ENCODE data around the gene JPH2. TPM values are rescaled to one million over a fixed set of nuclear protein-coding genes. Genes with fewer than 3 reads are reported as not detected.

The JPH2 gene
- total RNA-seq, 4 donors from 2014 or later, result 173 to 442 (median 242) TPM

DNA sequence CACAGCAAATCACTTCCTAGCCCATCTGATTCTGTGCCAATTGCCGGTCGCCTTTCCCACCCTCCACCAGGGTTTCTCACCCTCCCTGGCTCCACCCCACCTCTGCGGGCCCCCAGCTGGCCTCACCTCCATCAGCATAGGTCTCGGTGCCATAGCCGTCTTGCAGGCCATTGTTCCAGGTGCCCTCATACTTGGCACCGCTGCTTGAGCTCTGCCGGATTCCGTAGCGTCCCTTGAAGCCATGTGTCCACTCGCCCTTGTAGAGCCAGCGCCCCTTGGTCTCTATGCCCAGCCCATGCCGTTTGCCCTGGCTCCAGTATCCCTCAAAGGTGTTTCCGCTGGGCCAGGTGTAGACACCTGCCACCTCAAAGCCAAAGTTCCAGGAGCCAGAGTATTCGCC lies 787 bp downstream of the JPH2 start:
- H3K27me3 ChIP-seq, result no peaks in the 10 kb centered on the region
- peaks cover 3 to 70% (median 5%) of the 10 kb centered on the region in 3 donors for H3K4me1 ChIP-seq
- TF ChIP-seq EP300 (IDR thresholded peaks at IDR 0.05) (no peak), POLR2A (IDR thresholded peaks at IDR 0.05) (peak in 1 of 2 donors; percentile 22), POLR2AphosphoS5 (IDR thresholded peaks at IDR 0.05) (peak; percentile 17)
- TF ChIP-seq, protein P1, sequence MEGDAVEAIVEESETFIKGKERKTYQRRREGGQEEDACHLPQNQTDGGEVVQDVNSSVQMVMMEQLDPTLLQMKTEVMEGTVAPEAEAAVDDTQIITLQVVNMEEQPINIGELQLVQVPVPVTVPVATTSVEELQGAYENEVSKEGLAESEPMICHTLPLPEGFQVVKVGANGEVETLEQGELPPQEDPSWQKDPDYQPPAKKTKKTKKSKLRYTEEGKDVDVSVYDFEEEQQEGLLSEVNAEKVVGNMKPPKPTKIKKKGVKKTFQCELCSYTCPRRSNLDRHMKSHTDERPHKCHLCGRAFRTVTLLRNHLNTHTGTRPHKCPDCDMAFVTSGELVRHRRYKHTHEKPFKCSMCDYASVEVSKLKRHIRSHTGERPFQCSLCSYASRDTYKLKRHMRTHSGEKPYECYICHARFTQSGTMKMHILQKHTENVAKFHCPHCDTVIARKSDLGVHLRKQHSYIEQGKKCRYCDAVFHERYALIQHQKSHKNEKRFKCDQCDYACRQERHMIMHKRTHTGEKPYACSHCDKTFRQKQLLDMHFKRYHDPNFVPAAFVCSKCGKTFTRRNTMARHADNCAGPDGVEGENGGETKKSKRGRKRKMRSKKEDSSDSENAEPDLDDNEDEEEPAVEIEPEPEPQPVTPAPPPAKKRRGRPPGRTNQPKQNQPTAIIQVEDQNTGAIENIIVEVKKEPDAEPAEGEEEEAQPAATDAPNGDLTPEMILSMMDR (IDR thresholded peaks at IDR 0.05), result no peak
- no peaks in the 10 kb centered on the region for H3K36me3 ChIP-seq
- H3K9me3 ChIP-seq, result no peaks in the 10 kb centered on the region
- H3K4me3 ChIP-seq, result peak overlapping the region; percentile 78 to 80
- no peak for ATAC-seq
- WGBS, 2 donors (ENCODE audit: low coverage in 1 of 2), result 22 to 31% methylated on average over 9 to 10 of the region's 14 CpGs
- H3K27ac ChIP-seq, result peak overlapping the region; percentile 93 to 96 (median 96)

DNA sequence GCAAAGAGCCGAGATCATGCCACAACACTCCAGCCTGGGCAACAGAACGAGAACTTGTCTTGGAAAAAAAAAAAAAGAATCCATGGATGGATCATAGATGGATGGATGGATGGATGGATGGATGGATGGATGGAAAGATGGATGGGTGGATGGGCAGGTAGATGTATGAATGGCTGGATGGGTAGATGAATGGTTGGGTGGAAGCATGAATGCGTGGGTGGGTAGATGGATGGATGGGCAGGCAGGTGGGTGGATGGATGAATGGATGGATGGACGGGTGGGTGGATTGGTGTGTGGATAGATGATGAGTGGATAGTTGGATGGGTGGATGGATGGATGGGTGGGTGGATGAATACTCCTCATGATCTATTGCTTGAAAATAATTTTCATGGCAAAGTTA lies 1.4 kb downstream of the JPH2 start:
- peak overlapping the region; percentile 93 to 96 (median 96) for H3K27ac ChIP-seq
- peaks cover 3 to 73% (median 5%) of the 10 kb centered on the region in 3 donors for H3K4me1 ChIP-seq
- no peak for ATAC-seq
- no peaks in the 10 kb centered on the region for H3K9me3 ChIP-seq
- TF ChIP-seq EP300 (IDR thresholded peaks at IDR 0.05) (no peak), POLR2A (IDR thresholded peaks at IDR 0.05) (no peak), POLR2AphosphoS5 (IDR thresholded peaks at IDR 0.05) (no peak)
- TF ChIP-seq, protein P1 (IDR thresholded peaks at IDR 0.05), result no peak
- H3K27me3 ChIP-seq, result no peaks in the 10 kb centered on the region
- H3K4me3 ChIP-seq, result peak overlapping the region; percentile 78 to 80
- H3K36me3 ChIP-seq, result no peaks in the 10 kb centered on the region
- WGBS, 2 donors (ENCODE audit: low coverage in 1 of 2), result 38 to 41% methylated on average over 4 of the region's 4 CpGs

DNA sequence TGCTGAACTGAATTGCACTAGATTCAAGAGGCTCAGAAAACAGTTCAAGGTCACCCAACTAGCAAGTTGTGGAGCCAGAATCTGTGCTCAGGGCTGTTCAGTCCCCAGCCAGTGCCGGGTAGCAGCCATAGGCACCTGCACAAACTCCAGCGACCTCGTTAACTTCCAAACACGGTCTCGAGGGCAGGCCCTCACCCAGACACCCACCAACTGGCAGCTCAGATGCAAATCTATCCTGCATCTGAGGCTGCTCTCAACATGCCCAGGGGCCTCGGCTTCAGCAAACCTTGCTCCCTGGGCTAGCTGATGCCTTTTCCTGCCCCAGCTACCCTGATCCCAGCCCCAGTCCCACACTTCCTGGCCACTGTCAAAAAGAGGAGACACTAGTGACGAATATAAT lies 3.7 kb downstream of the JPH2 start:
- Histone ChIP-seq H3K4me1 (peaks cover 0 to 71% (median 3%) of the 10 kb centered on the region in 3 donors), H3K4me3 (peak overlapping the region; percentile 78 to 80), H3K27ac (peak overlapping the region; percentile 93 to 96 (median 96)), H3K27me3 (no peaks in the 10 kb centered on the region), H3K9me3 (no peaks in the 10 kb centered on the region), H3K36me3 (no peaks in the 10 kb centered on the region)
- TF ChIP-seq EP300 (IDR thresholded peaks at IDR 0.05) (no peak), POLR2AphosphoS5 (IDR thresholded peaks at IDR 0.05) (no peak), POLR2A (IDR thresholded peaks at IDR 0.05) (peak in 1 of 2 donors; percentile 26)
- no peak for ATAC-seq
- 17 to 40% methylated on average over 1 to 2 of the region's 7 CpGs for WGBS, 2 donors (ENCODE audit: low coverage in 1 of 2)

DNA sequence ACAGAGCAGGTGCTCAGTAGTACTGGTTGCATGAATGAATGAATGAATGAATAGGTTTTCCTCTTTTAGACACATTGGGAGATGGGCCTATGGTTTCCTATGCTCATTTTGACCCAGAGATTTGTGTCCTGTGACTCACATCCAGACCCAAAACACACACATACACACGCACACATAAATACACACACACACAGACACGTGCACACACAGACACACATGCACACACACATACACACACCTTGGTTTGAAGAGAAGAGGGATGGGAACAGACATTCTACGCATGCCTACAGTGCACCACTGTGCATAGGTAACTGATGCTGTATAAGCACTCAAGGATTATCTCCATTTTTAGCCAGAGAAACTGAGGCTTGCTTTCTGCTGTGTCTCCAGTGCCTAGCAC lies 4.1 kb downstream of the JPH2 start:
- no peaks in the 10 kb centered on the region for H3K9me3 ChIP-seq
- no peak for ATAC-seq
- no peaks in the 10 kb centered on the region for H3K27me3 ChIP-seq
- peaks cover 0 to 70% (median 3%) of the 10 kb centered on the region in 3 donors for H3K4me1 ChIP-seq
- H3K4me3 ChIP-seq, result peak overlapping the region; percentile 78 to 80
- H3K27ac ChIP-seq, result peak overlapping the region; percentile 93 to 96 (median 96)
- WGBS, 2 donors (ENCODE audit: low coverage in 1 of 2), result 20 to 39% methylated on average over 3 of the region's 3 CpGs
- H3K36me3 ChIP-seq, result no peaks in the 10 kb centered on the region
- TF ChIP-seq POLR2AphosphoS5 (IDR thresholded peaks at IDR 0.05), result no peak

DNA sequence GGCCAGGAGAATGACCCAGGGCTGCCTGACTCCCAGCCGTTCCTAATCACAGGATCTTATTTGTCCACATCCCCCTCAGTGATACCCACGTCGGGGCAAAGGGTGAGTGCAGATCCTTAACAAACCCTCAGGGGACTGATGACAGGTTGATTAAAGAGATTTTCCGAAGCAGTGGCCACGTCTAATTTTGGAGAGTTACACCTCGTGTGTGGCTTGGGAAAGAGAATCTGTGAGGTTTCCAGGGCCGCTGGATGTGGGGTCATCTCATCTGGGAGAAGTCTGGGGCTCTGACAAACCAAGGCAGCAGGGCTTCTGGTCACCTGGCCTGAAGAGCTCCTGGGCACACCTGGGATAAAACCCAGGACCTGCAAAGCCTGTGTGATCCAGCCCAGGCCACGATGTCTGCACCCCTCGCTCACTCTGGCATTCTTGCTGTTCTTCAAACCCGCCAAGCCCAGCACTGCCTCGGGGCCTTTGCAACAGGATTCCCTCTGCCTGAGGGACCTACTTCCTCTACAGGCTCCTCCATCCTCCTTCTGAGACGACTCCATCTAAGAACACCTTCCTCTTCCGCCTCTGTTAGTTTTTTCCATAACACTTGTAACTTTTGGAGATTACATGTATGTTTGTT lies 4.7 kb downstream of the JPH2 start:
- TF ChIP-seq EP300 (IDR thresholded peaks at IDR 0.05), result no peak
- TF ChIP-seq POLR2A (IDR thresholded peaks at IDR 0.05), result no peak
- no peak for TF ChIP-seq POLR2AphosphoS5 (IDR thresholded peaks at IDR 0.05)
- TF ChIP-seq, protein P1 (IDR thresholded peaks at IDR 0.05), result no peak
- ATAC-seq, result no peak
- peaks cover 0 to 70% (median 3%) of the 10 kb centered on the region in 3 donors for H3K4me1 ChIP-seq
- H3K4me3 ChIP-seq, result peak overlapping the region; percentile 78 to 80
- peak overlapping the region; percentile 93 to 96 (median 96) for H3K27ac ChIP-seq
- H3K27me3 ChIP-seq, result no peaks in the 10 kb centered on the region
- H3K36me3 ChIP-seq, result no peaks in the 10 kb centered on the region
- 24 to 29% methylated on average over 7 to 13 of the region's 13 CpGs for WGBS, 2 donors (ENCODE audit: low coverage in 1 of 2)
- no peaks in the 10 kb centered on the region for H3K9me3 ChIP-seq

DNA sequence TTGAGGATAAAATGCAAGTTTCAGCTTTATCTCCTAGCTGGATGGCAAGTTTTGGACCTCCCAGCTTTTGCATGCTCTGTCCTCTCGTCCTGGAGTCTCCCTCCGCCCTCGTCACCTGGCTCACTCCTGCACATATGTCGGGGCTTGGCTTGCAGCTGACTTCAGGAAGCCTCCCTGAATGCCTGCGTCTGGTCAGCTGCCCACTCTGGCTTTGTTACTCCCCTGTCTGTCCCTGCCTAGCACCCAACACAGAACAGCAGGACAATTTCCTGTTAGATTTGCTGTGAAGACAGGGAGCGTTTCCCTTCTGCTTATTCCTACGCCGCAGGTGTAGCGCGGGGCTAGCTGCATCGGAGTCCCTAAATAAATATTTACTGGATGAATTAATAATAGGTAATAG lies 5.4 kb downstream of the JPH2 start:
- TF ChIP-seq POLR2A (IDR thresholded peaks at IDR 0.05) (peak; percentile 8 to 13), POLR2AphosphoS5 (IDR thresholded peaks at IDR 0.05) (no peak)
- Histone ChIP-seq H3K4me3 (peak overlapping the region; percentile 78 to 80), H3K27me3 (no peaks in the 10 kb centered on the region), H3K9me3 (no peaks in the 10 kb centered on the region), H3K36me3 (no peaks in the 10 kb centered on the region), H3K27ac (peak overlapping the region; percentile 93 to 96 (median 96)), H3K4me1 (peaks cover 0 to 70% (median 3%) of the 10 kb centered on the region in 3 donors)
- 28% methylated on average over 11 of the region's 11 CpGs; no CpG with 5 or more reads in 1 of the 2 donors for WGBS, 2 donors (ENCODE audit: low coverage in 1 of 2)
- ATAC-seq, result peak; percentile 20
